SK-N-SH (cell line): ENCODE measurements around the gene KCTD7.
"Not testable (repeated sequence)": the region's sequence is repeated elsewhere in the genome, so short reads cannot be mapped to it uniquely, and the experiment has no call there.

Source experiments
- CHD2 ChIP-seq: fragments of 150-350 bp; IDR thresholded peaks from 2 replicates; pipeline ENCODE4 v1.6.1; 2018; ENCODE audit warnings: low read length; ENCODE audit not compliant: partially characterized antibody
- RAD21 ChIP-seq: IDR thresholded peaks from 2 replicates; pipeline ENCODE4 v1.6.1; 2012; ENCODE audit warnings: mild to moderate bottlenecking, low read length
- TF ChIP-seq, protein P1 (sequence below): fragments of 200-600 bp; sonication (generic); IDR thresholded peaks from 2 replicates; pipeline ENCODE4 v1.6.1; 2017; ENCODE audit warnings: antibody characterized with exemption, mild to moderate bottlenecking, moderate library complexity

- TF ChIP-seq, protein P1, sequence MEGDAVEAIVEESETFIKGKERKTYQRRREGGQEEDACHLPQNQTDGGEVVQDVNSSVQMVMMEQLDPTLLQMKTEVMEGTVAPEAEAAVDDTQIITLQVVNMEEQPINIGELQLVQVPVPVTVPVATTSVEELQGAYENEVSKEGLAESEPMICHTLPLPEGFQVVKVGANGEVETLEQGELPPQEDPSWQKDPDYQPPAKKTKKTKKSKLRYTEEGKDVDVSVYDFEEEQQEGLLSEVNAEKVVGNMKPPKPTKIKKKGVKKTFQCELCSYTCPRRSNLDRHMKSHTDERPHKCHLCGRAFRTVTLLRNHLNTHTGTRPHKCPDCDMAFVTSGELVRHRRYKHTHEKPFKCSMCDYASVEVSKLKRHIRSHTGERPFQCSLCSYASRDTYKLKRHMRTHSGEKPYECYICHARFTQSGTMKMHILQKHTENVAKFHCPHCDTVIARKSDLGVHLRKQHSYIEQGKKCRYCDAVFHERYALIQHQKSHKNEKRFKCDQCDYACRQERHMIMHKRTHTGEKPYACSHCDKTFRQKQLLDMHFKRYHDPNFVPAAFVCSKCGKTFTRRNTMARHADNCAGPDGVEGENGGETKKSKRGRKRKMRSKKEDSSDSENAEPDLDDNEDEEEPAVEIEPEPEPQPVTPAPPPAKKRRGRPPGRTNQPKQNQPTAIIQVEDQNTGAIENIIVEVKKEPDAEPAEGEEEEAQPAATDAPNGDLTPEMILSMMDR, result not testable (repeated sequence)
- TF ChIP-seq CHD2, RAD21: not testable (repeated sequence)
Observed at GRCh38 chr7:66588226-66588625, 40.5 kb upstream of the KCTD7 start.
